ENCODE results near the gene PLXNA1. TPM values are rescaled to one million over a fixed set of nuclear protein-coding genes. Genes with fewer than 3 reads are reported as not detected.

Gene PLXNA1
- total RNA-seq, 4 donors from 2014 or later = 6.7 to 38.2 (median 16.9) TPM

- no peaks in the 10 kb centered on the region for H3K9me3 ChIP-seq
- no peak for TF ChIP-seq POLR2A (IDR thresholded peaks at IDR 0.05)
- TF ChIP-seq CTCF (IDR thresholded peaks at IDR 0.05) = no peak
- H3K4me1 ChIP-seq = no peaks in the 10 kb centered on the region
- no peak overlapping the region for H3K4me3 ChIP-seq
- H3K27ac ChIP-seq = no peak overlapping the region
- DNase-seq = no peak
- H3K27me3 ChIP-seq = no peaks in the 10 kb centered on the region
- no peaks in the 10 kb centered on the region for H3K36me3 ChIP-seq
- intact Hi-C loops (cut with DNase I; ENCODE audit: low total_unique reads) = no loop called here
Measured at GRCh38 chr3:127025456-127025855, 42.5 kb downstream of the PLXNA1 start.

- no peaks in the 10 kb centered on the region for H3K36me3 ChIP-seq
- intact Hi-C loops (cut with DNase I; ENCODE audit: low total_unique reads) = no loop called here
- no peak overlapping the region for H3K27ac ChIP-seq
- H3K27me3 ChIP-seq = no peaks in the 10 kb centered on the region
- no peaks in the 10 kb centered on the region for H3K9me3 ChIP-seq
- H3K4me3 ChIP-seq = no peak overlapping the region
- no peaks in the 10 kb centered on the region for H3K4me1 ChIP-seq
- TF ChIP-seq CTCF (IDR thresholded peaks at IDR 0.05) = no peak
- no peak for TF ChIP-seq POLR2A (IDR thresholded peaks at IDR 0.05)
- no peak for DNase-seq
Measured at GRCh38 chr3:127026036-127026435, 43.1 kb downstream of the PLXNA1 start.

- H3K36me3 ChIP-seq = no peaks in the 10 kb centered on the region
- no peak for DNase-seq
- no peak overlapping the region for H3K27ac ChIP-seq
- intact Hi-C loops (cut with DNase I; ENCODE audit: low total_unique reads) = no loop called here
- no peaks in the 10 kb centered on the region for H3K9me3 ChIP-seq
- H3K27me3 ChIP-seq = no peaks in the 10 kb centered on the region
- H3K4me3 ChIP-seq = no peak overlapping the region
- TF ChIP-seq CTCF (IDR thresholded peaks at IDR 0.05) (no peak), POLR2A (IDR thresholded peaks at IDR 0.05) (no peak)
- no peaks in the 10 kb centered on the region for H3K4me1 ChIP-seq
Measured at GRCh38 chr3:127026661-127027060, 43.7 kb downstream of the PLXNA1 start.

GRCh38 chr3:127027061-127027735 is 44.3 kb downstream of the PLXNA1 start:
- Histone ChIP-seq H3K27ac (no peak overlapping the region), H3K4me1 (no peaks in the 10 kb centered on the region), H3K27me3 (no peaks in the 10 kb centered on the region), H3K4me3 (no peak overlapping the region), H3K9me3 (no peaks in the 10 kb centered on the region), H3K36me3 (no peaks in the 10 kb centered on the region)
- intact Hi-C loops (cut with DNase I; ENCODE audit: low total_unique reads) = no loop called here
- TF ChIP-seq POLR2A (IDR thresholded peaks at IDR 0.05) (no peak), CTCF (IDR thresholded peaks at IDR 0.05) (no peak)
- DNase-seq = no peak

GRCh38 chr3:127027811-127028548 is 45.1 kb downstream of the PLXNA1 start:
- intact Hi-C loops (cut with DNase I; ENCODE audit: low total_unique reads) = no loop called here
- TF ChIP-seq CTCF (IDR thresholded peaks at IDR 0.05) (no peak), POLR2A (IDR thresholded peaks at IDR 0.05) (no peak)

More at GRCh38 chr3:127027811-127028548, 45.1 kb downstream of the PLXNA1 start:
- no peaks in the 10 kb centered on the region for H3K27me3 ChIP-seq
- H3K4me3 ChIP-seq = no peak overlapping the region
- DNase-seq = no peak
- no peak overlapping the region for H3K27ac ChIP-seq
- H3K36me3 ChIP-seq = no peaks in the 10 kb centered on the region
- H3K9me3 ChIP-seq = no peaks in the 10 kb centered on the region
- no peaks in the 10 kb centered on the region for H3K4me1 ChIP-seq

All from uterus (tissue), 4 donors.